ENCODE data around the gene ZNF629.

DNA sequence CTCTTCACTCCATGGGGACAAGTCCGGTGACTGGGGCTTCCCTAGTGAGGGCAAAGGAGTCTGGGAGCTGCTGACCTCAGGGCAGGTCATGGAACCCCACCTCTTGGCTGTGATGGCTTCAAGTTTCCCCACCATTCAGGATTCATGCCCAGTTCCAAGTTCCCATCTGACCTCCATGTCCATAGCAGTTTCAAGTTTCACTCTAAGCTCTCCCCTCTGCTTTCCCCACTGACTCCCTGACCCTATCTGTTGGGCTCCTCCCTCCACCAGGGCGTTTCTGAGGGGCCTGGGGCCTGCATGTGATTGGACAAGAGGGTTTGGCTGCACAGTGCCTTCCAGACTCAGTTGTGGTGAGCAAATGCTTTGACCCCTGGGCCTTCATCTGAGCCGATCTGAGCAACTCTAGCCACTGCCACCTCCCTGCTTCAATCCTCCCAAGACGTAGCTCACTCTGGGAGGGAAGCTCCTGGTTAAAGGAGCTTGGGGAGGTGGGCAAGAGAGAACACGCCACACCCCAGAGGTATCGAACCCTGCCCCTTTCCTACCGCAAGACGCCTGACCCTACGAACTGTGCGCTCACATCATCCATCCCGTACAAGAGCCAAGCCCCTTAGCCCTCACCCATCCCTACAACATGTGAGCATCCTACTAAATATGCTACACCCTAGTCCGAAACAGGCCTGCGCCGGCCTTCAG, 8.3 kb downstream of the ZNF629 start:
- no peak for TF ChIP-seq EZH2 (IDR thresholded peaks at IDR 0.05; ENCODE audit: borderline replicate concordance, insufficient read depth, low read depth, low read length, poor library complexity, severe bottlenecking)
- TF ChIP-seq, protein P1, sequence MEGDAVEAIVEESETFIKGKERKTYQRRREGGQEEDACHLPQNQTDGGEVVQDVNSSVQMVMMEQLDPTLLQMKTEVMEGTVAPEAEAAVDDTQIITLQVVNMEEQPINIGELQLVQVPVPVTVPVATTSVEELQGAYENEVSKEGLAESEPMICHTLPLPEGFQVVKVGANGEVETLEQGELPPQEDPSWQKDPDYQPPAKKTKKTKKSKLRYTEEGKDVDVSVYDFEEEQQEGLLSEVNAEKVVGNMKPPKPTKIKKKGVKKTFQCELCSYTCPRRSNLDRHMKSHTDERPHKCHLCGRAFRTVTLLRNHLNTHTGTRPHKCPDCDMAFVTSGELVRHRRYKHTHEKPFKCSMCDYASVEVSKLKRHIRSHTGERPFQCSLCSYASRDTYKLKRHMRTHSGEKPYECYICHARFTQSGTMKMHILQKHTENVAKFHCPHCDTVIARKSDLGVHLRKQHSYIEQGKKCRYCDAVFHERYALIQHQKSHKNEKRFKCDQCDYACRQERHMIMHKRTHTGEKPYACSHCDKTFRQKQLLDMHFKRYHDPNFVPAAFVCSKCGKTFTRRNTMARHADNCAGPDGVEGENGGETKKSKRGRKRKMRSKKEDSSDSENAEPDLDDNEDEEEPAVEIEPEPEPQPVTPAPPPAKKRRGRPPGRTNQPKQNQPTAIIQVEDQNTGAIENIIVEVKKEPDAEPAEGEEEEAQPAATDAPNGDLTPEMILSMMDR (IDR thresholded peaks at IDR 0.05) = no peak

Measured in B cell (primary cell).